OCI-LY3 (cell line): Measurements from ENCODE around the gene EXOSC10.
"Not testable (repeated sequence)": the region's sequence is repeated elsewhere in the genome, so short reads cannot be mapped to it uniquely, and the experiment has no call there.

ENCODE experiments used
- H2AFZ ChIP-seq: fragments of 200-600, 300-600 bp; shearing (Covaris generic); 2 replicates; pipeline ENCODE4 v1.6.0; 2014; ENCODE audit warnings: antibody characterized with exemption, low read depth, low read length
- H3K27ac ChIP-seq: fragments of 200-600, 300-600 bp; sonication (generic); 2 replicates; pipeline ENCODE4 v1.5.1; 2014; ENCODE audit warnings: mild to moderate bottlenecking, low read length, moderate library complexity, mixed read lengths
- H3K27me3 ChIP-seq: fragments of 200-600, 300-600 bp; sonication (generic); 2 replicates; pipeline ENCODE4 v1.6.1; 2014; ENCODE audit warnings: low read depth, low read length, mixed read lengths
- H3K36me3 ChIP-seq: fragments of 200-600, 300-600 bp; sonication (generic); replicated peaks from 2 replicates; pipeline ENCODE3; 2014; ENCODE audit warnings: low read depth, low read length, mixed read lengths
- H3K4me1 ChIP-seq: fragments of 300-600, 200-600 bp; sonication (generic); 2 replicates; pipeline ENCODE4 v1.6.1; 2014; ENCODE audit warnings: low read length, mixed read lengths
- H3K4me2 ChIP-seq: fragments of 200-600, 300-600 bp; sonication (generic); 2 replicates; pipeline ENCODE4 v1.6.1; 2014; ENCODE audit warnings: low read length, mixed read lengths
- H3K4me3 ChIP-seq: fragments of 300-600, 200-600 bp; sonication (generic); 2 replicates; pipeline ENCODE4 v1.5.1; 2014; ENCODE audit warnings: antibody characterized with exemption, mild to moderate bottlenecking, low read length, moderate library complexity
- H3K79me2 ChIP-seq: fragments of 300-600, 200-600 bp; shearing (Covaris generic); 2 replicates; pipeline ENCODE4 v1.6.1; 2014; ENCODE audit warnings: mild to moderate bottlenecking, low read length, mixed read lengths
- H3K9ac ChIP-seq: fragments of 300-600, 200-600 bp; shearing (Covaris generic); 2 replicates; pipeline ENCODE4 v1.6.0; 2014; ENCODE audit warnings: mild to moderate bottlenecking, low read length, moderate library complexity
- H3K9me3 ChIP-seq: fragments of 200-600, 300-600 bp; shearing (Covaris generic); 2 replicates; pipeline ENCODE4 v1.6.1; 2014; ENCODE audit warnings: low read length, mixed read lengths; ENCODE audit not compliant: insufficient read depth
- H4K20me1 ChIP-seq: fragments of 200-600, 300-600 bp; sonication (generic); 2 replicates; pipeline ENCODE4 v1.6.1; 2016; ENCODE audit warnings: low read length, mixed read lengths; ENCODE audit not compliant: insufficient read depth
- CTCF ChIP-seq: fragments of 200-600, 300-600 bp; sonication (generic); IDR thresholded peaks from 2 replicates; pipeline ENCODE4 v1.5.1; 2014; ENCODE audit warnings: antibody characterized with exemption, low read length, low read depth
- EZH2phosphoT487 ChIP-seq: fragments of 200-600 bp; shearing (Covaris generic); IDR thresholded peaks from 2 replicates; pipeline ENCODE4 v1.6.1; 2018; ENCODE audit warnings: antibody characterized with exemption, mixed run types, low read depth

The EXOSC10 gene

GRCh38 chr1:11041048-11041447 lies 58.6 kb downstream of the EXOSC10 start:
- Histone ChIP-seq H3K4me3 (no peak overlapping the region), H3K27me3 (no peaks in the 10 kb centered on the region), H3K4me1 (peaks cover 4% of the 10 kb centered on the region; the same call in 1 of the 2 replicates), H3K4me2 (no peak overlapping the region), H4K20me1 (no peaks in the 10 kb centered on the region), H3K36me3 (no peaks in the 10 kb centered on the region), H3K9me3 (no peaks in the 10 kb centered on the region), H3K79me2 (no peaks in the 10 kb centered on the region), H2AFZ (no peak overlapping the region), H3K27ac (no peak overlapping the region), H3K9ac (no peak overlapping the region)
- TF ChIP-seq EZH2phosphoT487 (no peak), CTCF (no peak)

DNA sequence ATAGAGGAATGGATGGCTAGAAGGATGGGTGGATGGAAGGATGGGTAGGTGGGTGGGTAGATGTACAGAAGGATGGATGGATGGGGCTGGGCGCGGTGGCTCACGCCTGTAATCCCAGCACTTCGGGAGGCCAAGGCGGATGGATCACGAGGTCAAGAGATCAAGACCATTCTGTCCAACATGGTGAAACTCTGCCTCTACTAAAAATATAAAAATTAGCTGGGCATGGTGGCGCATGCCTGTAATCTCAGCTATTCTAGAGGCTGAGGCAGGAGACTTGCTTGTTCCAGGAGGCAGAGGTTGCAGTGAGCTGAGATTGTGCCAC lies 59.6 kb downstream of the EXOSC10 start:
- H4K20me1 ChIP-seq, H3K36me3 ChIP-seq, H2AFZ ChIP-seq, H3K9me3 ChIP-seq, H3K27ac ChIP-seq, H3K4me2 ChIP-seq, H3K27me3 ChIP-seq, H3K4me1 ChIP-seq, H3K79me2 ChIP-seq, H3K9ac ChIP-seq, H3K4me3 ChIP-seq: not testable (repeated sequence)

GRCh38 chr1:11039351-11040104 lies 60.1 kb downstream of the EXOSC10 start:
- TF ChIP-seq CTCF: no peak
- TF ChIP-seq EZH2phosphoT487: no peak
- Histone ChIP-seq H3K27ac (no peak overlapping the region), H3K36me3 (no peaks in the 10 kb centered on the region), H3K9me3 (no peaks in the 10 kb centered on the region), H3K4me3 (no peak overlapping the region), H3K79me2 (no peaks in the 10 kb centered on the region), H3K27me3 (no peaks in the 10 kb centered on the region), H3K9ac (no peak overlapping the region), H2AFZ (no peak overlapping the region), H4K20me1 (no peaks in the 10 kb centered on the region), H3K4me1 (peaks cover 4% of the 10 kb centered on the region; the same call in 1 of the 2 replicates), H3K4me2 (no peak overlapping the region)

- no peak overlapping the region for H3K27ac ChIP-seq
- no peaks in the 10 kb centered on the region for H4K20me1 ChIP-seq
- peaks cover 4% of the 10 kb centered on the region; the same call in 1 of the 2 replicates for H3K4me1 ChIP-seq
- H3K4me3 ChIP-seq: no peak overlapping the region
- peak overlapping the region; percentile 45 for H3K4me2 ChIP-seq
- H3K36me3 ChIP-seq: no peaks in the 10 kb centered on the region
- H3K79me2 ChIP-seq: no peaks in the 10 kb centered on the region
- H2AFZ ChIP-seq: no peak overlapping the region
- H3K27me3 ChIP-seq: no peaks in the 10 kb centered on the region
- H3K9ac ChIP-seq: no peak overlapping the region
- H3K9me3 ChIP-seq: no peaks in the 10 kb centered on the region
- TF ChIP-seq EZH2phosphoT487 (no peak), CTCF (peak; percentile 89)
Observed at GRCh38 chr1:11037740-11038182, 61.9 kb downstream of the EXOSC10 start.

GRCh38 chr1:11037019-11037739 lies 62.5 kb downstream of the EXOSC10 start:
- not testable (repeated sequence) for H3K36me3 ChIP-seq, H3K4me3 ChIP-seq, H3K27me3 ChIP-seq, H3K79me2 ChIP-seq, H4K20me1 ChIP-seq, H2AFZ ChIP-seq, H3K9ac ChIP-seq, H3K9me3 ChIP-seq, H3K27ac ChIP-seq, H3K4me1 ChIP-seq
- H3K4me2 ChIP-seq: peak overlapping the region; percentile 38; the same call in 1 of the 2 replicates
